Measurements from ENCODE around the gene PHLDB1. TPM values are rescaled to one million over a fixed set of nuclear protein-coding genes. Genes with fewer than 3 reads are reported as not detected.
"Not testable (repeated sequence)": the region's sequence is repeated elsewhere in the genome, so short reads cannot be mapped to it uniquely, and the experiment has no call there.

The PHLDB1 gene
- total and polyA plus RNA-seq, 3 donors from 2014 or later = 51.1 to 102 (median 95.9) TPM

DNA sequence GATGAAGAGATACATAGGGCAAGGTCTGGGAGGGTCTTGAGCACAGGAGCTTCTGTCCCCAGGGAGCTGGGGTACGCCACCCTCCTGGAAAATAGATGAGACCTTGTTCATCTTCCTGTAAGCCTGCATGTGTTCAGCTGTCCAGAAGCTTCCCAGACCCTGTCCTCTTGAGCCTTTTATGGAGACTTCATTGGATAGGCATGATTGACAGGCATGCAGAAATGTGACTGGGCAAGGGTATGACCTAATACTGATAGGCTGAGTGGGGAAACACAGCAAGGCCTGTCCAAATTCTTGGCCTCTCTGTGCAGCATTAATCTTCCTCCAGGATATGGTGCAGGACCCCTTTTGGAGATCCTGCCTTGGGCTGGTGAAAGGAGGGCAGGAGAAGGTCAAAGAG is 19.5 kb upstream of the PHLDB1 start:
- Histone ChIP-seq H3K4me1 (no peaks in the 10 kb centered on the region), H3K4me3 (no peak overlapping the region), H3K27ac (no peak overlapping the region), H3K27me3 (no peaks in the 10 kb centered on the region), H3K9me3 (no peaks in the 10 kb centered on the region), H3K36me3 (ENCODE audit: low read depth, missing control alignments) (peaks cover 3% of the 10 kb centered on the region)
- intact Hi-C loops (cut with DNase I; ENCODE audit: low total_unique reads) = no loop called here
- WGBS, 2 donors = 83 to 89% methylated on average over 1 of the region's 1 CpG
- DNase-seq = no peak
- TF ChIP-seq CTCF (IDR thresholded peaks at IDR 0.05) = no peak
- no peak for TF ChIP-seq POLR2A (IDR thresholded peaks at IDR 0.05)

DNA sequence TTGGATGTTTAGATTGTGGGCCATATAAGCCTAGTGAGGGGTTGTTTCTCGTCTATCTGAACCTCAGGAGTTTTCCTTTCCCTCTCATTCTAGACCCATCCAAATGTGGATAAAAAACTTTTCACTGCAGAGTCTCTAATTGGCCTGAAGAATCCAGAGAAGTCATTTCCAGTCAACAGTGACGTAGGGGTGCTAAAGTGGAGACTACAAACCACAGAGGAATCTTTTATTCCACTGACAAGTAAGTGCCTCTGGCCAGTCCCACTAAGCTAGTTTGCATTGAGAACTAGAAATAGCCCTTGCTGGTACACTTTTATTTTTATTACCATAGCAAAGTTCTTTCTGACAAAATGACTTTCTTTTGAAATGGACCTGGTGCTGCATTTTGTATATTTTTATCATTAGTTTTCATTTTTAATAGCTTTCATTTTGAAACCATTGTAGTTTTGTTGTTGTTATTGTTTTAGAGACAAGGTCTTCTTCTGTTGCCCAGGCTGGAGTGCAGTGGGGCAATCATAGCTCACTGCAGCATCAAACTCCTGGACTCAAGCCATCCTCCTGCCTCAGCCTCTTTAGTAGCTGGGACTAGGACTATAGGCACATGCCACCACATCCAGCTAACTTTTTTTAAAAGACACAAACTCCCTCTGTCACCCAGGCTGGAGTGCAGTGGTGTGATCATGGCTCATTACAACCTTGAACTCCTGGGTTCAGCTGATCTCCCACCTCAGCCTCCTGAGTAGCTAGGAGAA is 14.6 kb upstream of the PHLDB1 start:
- TF ChIP-seq POLR2A (IDR thresholded peaks at IDR 0.05) (no peak), CTCF (IDR thresholded peaks at IDR 0.05) (no peak)
- 68 to 76% methylated on average over 2 of the region's 2 CpGs for WGBS, 2 donors
- Histone ChIP-seq H3K4me3 (no peak overlapping the region), H3K27ac (no peak overlapping the region), H3K36me3 (ENCODE audit: low read depth, missing control alignments) (no peaks in the 10 kb centered on the region), H3K9me3 (no peaks in the 10 kb centered on the region), H3K4me1 (no peaks in the 10 kb centered on the region), H3K27me3 (no peaks in the 10 kb centered on the region)
- no peak for DNase-seq
- intact Hi-C loops (cut with DNase I; ENCODE audit: low total_unique reads) = loop anchor here (10.0 kb wide), 1 partner anchor 62 kb away; no protein-coding TSS in a partner anchor

GRCh38 chr11:118594984-118595383 is 12.4 kb upstream of the PHLDB1 start:
- H3K36me3 ChIP-seq (ENCODE audit: low read depth, missing control alignments); H3K27ac ChIP-seq; H3K9me3 ChIP-seq; DNase-seq; H3K4me1 ChIP-seq; H3K27me3 ChIP-seq; H3K4me3 ChIP-seq: not testable (repeated sequence)
- intact Hi-C loops (cut with DNase I; ENCODE audit: low total_unique reads) = loop anchor here (10.0 kb wide), 1 partner anchor 60 kb away; no protein-coding TSS in a partner anchor
- TF ChIP-seq CTCF (IDR thresholded peaks at IDR 0.05) = peak; percentile 13 to 42 (median 40)
- 55 to 71% methylated on average over 5 of the region's 5 CpGs for WGBS, 2 donors

- Histone ChIP-seq H3K27ac (no peak overlapping the region), H3K4me3 (no peak overlapping the region), H3K4me1 (no peaks in the 10 kb centered on the region), H3K36me3 (ENCODE audit: low read depth, missing control alignments) (no peaks in the 10 kb centered on the region), H3K9me3 (no peaks in the 10 kb centered on the region), H3K27me3 (no peaks in the 10 kb centered on the region)
- DNase-seq = no peak
- 77 to 79% methylated on average over 16 of the region's 16 CpGs for WGBS, 2 donors
- TF ChIP-seq CTCF (IDR thresholded peaks at IDR 0.05) (no peak), POLR2A (IDR thresholded peaks at IDR 0.05) (no peak)
- intact Hi-C loops (cut with DNase I; ENCODE audit: low total_unique reads) = loop anchor here (10.0 kb wide), 1 partner anchor 58 kb away; no protein-coding TSS in a partner anchor
Observed at GRCh38 chr11:118596224-118597146, 10.9 kb upstream of the PHLDB1 start.
